ENCODE results near the gene KLHL40.

KLHL40 gene, protein sequence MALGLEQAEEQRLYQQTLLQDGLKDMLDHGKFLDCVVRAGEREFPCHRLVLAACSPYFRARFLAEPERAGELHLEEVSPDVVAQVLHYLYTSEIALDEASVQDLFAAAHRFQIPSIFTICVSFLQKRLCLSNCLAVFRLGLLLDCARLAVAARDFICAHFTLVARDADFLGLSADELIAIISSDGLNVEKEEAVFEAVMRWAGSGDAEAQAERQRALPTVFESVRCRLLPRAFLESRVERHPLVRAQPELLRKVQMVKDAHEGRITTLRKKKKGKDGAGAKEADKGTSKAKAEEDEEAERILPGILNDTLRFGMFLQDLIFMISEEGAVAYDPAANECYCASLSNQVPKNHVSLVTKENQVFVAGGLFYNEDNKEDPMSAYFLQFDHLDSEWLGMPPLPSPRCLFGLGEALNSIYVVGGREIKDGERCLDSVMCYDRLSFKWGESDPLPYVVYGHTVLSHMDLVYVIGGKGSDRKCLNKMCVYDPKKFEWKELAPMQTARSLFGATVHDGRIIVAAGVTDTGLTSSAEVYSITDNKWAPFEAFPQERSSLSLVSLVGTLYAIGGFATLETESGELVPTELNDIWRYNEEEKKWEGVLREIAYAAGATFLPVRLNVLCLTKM

DNA sequence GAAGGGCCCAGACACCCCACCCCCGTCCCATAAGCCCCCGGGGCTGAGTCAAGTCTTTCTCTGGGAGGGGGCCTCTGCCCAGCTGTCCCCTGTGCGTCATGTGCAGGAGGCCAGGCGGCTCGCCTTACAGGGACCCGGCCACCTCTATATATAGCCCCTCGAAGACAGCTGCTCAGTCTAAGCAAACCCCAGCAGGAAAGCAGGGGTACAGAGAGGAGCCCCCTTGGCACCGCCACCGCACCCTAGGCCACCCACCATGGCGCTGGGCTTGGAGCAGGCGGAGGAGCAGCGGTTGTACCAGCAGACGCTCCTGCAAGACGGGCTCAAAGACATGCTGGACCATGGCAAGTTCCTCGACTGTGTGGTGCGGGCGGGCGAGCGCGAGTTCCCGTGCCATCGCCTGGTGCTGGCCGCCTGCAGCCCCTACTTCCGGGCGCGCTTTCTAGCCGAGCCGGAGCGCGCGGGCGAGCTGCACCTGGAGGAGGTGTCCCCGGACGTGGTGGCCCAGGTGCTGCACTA is at the start of gene KLHL40:
Gene KLHL40, plus strand, starts transcription at position 175 of the 519 bp plus-strand sequence. Its CDS starts 82 bp downstream, at position 257.
- no peaks in the 10 kb centered on the region for H3K79me2 ChIP-seq (ENCODE audit: insufficient read depth, low read length)
- H3K4me3 ChIP-seq (ENCODE audit: low read depth in 1 of 2, low read length in 2 of 2) = no peak within 1 kb of the TSS
- ATAC-seq (ENCODE audit: insufficient read depth, low read depth) = no peak
- 0 out of 2 replicates have a peak, but pooled peaks cover 5% of the 10 kb centered on the region for H4K20me1 ChIP-seq (ENCODE audit: insufficient read depth, low read length)
- no peaks in the 10 kb centered on the region for H3K4me1 ChIP-seq (ENCODE audit: insufficient read depth, low read length)
- H3K4me2 ChIP-seq (ENCODE audit: insufficient read depth, low read length) = no peak within 1 kb of the TSS
- H3K27me3 ChIP-seq (ENCODE audit: insufficient read depth, low read length, poor library complexity) = no peaks in the 10 kb centered on the region
- no peak for TF ChIP-seq EZH2 (IDR thresholded peaks at IDR 0.05; ENCODE audit: borderline replicate concordance, low read depth, low read length, severe bottlenecking)
- TF ChIP-seq, protein P1, sequence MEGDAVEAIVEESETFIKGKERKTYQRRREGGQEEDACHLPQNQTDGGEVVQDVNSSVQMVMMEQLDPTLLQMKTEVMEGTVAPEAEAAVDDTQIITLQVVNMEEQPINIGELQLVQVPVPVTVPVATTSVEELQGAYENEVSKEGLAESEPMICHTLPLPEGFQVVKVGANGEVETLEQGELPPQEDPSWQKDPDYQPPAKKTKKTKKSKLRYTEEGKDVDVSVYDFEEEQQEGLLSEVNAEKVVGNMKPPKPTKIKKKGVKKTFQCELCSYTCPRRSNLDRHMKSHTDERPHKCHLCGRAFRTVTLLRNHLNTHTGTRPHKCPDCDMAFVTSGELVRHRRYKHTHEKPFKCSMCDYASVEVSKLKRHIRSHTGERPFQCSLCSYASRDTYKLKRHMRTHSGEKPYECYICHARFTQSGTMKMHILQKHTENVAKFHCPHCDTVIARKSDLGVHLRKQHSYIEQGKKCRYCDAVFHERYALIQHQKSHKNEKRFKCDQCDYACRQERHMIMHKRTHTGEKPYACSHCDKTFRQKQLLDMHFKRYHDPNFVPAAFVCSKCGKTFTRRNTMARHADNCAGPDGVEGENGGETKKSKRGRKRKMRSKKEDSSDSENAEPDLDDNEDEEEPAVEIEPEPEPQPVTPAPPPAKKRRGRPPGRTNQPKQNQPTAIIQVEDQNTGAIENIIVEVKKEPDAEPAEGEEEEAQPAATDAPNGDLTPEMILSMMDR (IDR thresholded peaks at IDR 0.05; ENCODE audit: borderline replicate concordance, extremely low read depth, low read length, poor library complexity, severe bottlenecking) = no peak
- no peak within 1 kb of the TSS for H3K27ac ChIP-seq (ENCODE audit: low read length)
- no peak within 1 kb of the TSS for H3K9ac ChIP-seq (ENCODE audit: low read depth, low read length)
- H3K36me3 ChIP-seq (ENCODE audit: insufficient read depth, low read length) = no peaks in the 10 kb centered on the region
- no peak within 1 kb of the TSS for H2AFZ ChIP-seq (ENCODE audit: low read depth, low read length)
- no peak for DNase-seq
- H3K9me3 ChIP-seq (ENCODE audit: insufficient read depth, low read length, severe bottlenecking) = no peaks in the 10 kb centered on the region

DNA sequence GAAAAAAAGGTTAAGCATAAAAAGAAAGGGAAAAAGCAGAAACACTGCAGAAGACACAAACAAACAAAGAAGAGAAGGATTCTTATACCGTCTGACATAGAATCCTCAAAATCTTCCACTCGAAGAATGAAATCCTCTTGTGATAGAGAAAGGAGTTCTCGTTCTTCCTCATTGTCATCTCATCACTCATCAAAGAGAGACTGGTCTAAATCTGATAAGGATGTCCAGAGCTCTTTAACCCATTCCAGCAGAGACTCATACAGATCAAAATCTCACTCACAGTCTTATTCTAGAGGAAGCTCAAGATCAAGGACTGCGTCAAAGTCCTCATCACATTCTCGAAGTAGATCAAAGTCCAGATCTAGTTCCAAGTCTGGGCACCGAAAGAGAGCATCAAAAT is 48.3 kb upstream of the KLHL40 start:
- H3K9me3 ChIP-seq (ENCODE audit: insufficient read depth, low read length, severe bottlenecking) = no peaks in the 10 kb centered on the region
- no peak overlapping the region for H3K4me3 ChIP-seq (ENCODE audit: low read depth in 1 of 2, low read length in 2 of 2)
- peaks cover 94% of the 10 kb centered on the region for H3K36me3 ChIP-seq (ENCODE audit: insufficient read depth, low read length)
- H3K4me2 ChIP-seq (ENCODE audit: insufficient read depth, low read length) = no peak overlapping the region
- DNase-seq (no peak), ATAC-seq (ENCODE audit: insufficient read depth, low read depth) (no peak)
- no peaks in the 10 kb centered on the region for H3K27me3 ChIP-seq (ENCODE audit: insufficient read depth, low read length, poor library complexity)
- peaks cover 7% of the 10 kb centered on the region; the same call in 1 of the 2 replicates for H3K79me2 ChIP-seq (ENCODE audit: insufficient read depth, low read length)
- no peaks in the 10 kb centered on the region for H3K4me1 ChIP-seq (ENCODE audit: insufficient read depth, low read length)
- H3K9ac ChIP-seq (ENCODE audit: low read depth, low read length) = no peak overlapping the region
- H3K27ac ChIP-seq (ENCODE audit: low read length) = no peak overlapping the region
- peaks cover 10% of the 10 kb centered on the region; the same call in 1 of the 2 replicates for H4K20me1 ChIP-seq (ENCODE audit: insufficient read depth, low read length)
- no peak overlapping the region for H2AFZ ChIP-seq (ENCODE audit: low read depth, low read length)
- TF ChIP-seq, protein P1 (IDR thresholded peaks at IDR 0.05; ENCODE audit: borderline replicate concordance, extremely low read depth, low read length, poor library complexity, severe bottlenecking) = no peak
- no peak for TF ChIP-seq EZH2 (IDR thresholded peaks at IDR 0.05; ENCODE audit: borderline replicate concordance, low read depth, low read length, severe bottlenecking)

DNA sequence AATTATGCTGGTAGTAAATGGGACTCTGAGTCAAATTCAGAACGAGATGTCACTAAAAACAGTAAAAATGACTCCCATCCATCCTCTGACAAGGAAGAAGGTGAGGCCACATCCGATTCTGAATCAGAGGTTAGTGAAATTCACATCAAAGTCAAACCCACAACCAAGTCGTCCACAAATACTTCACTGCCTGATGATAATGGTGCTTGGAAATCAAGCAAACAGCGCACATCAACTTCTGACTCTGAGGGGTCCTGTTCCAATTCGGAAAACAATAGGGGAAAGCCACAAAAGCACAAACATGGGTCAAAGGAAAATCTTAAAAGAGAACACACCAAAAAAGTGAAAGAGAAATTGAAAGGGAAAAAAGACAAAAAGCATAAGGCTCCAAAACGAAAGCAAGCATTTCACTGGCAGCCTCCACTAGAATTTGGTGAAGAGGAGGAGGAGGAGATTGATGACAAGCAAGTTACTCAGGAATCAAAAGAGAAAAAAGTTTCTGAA is 46.9 kb upstream of the KLHL40 start:
- no peak overlapping the region for H3K4me3 ChIP-seq (ENCODE audit: low read depth in 1 of 2, low read length in 2 of 2)
- no peak overlapping the region for H3K27ac ChIP-seq (ENCODE audit: low read length)
- no peaks in the 10 kb centered on the region for H3K27me3 ChIP-seq (ENCODE audit: insufficient read depth, low read length, poor library complexity)
- TF ChIP-seq, protein P1 (IDR thresholded peaks at IDR 0.05; ENCODE audit: borderline replicate concordance, extremely low read depth, low read length, poor library complexity, severe bottlenecking) = no peak
- no peak for TF ChIP-seq EZH2 (IDR thresholded peaks at IDR 0.05; ENCODE audit: borderline replicate concordance, low read depth, low read length, severe bottlenecking)
- peaks cover 7% of the 10 kb centered on the region; the same call in 1 of the 2 replicates for H3K79me2 ChIP-seq (ENCODE audit: insufficient read depth, low read length)
- H3K4me2 ChIP-seq (ENCODE audit: insufficient read depth, low read length) = no peak overlapping the region
- peaks cover 10% of the 10 kb centered on the region; the same call in 1 of the 2 replicates for H4K20me1 ChIP-seq (ENCODE audit: insufficient read depth, low read length)
- no peak overlapping the region for H3K9ac ChIP-seq (ENCODE audit: low read depth, low read length)
- H3K4me1 ChIP-seq (ENCODE audit: insufficient read depth, low read length) = no peaks in the 10 kb centered on the region
- DNase-seq (no peak), ATAC-seq (ENCODE audit: insufficient read depth, low read depth) (no peak)
- peaks cover 94% of the 10 kb centered on the region for H3K36me3 ChIP-seq (ENCODE audit: insufficient read depth, low read length)
- H3K9me3 ChIP-seq (ENCODE audit: insufficient read depth, low read length, severe bottlenecking) = no peaks in the 10 kb centered on the region
- no peak overlapping the region for H2AFZ ChIP-seq (ENCODE audit: low read depth, low read length)

All from DND-41 (cell line).